Activated CD8-positive, alpha-beta T cell treated with anti-CD3 and anti-CD28 coated beads for 36 hours (primary cell): ENCODE results near the gene CYP4F2. TPM values are rescaled to one million over a fixed set of nuclear protein-coding genes. Genes with fewer than 3 reads are reported as not detected.
"Not testable (repeated sequence)": the region's sequence is repeated elsewhere in the genome, so short reads cannot be mapped to it uniquely, and the experiment has no call there.

Experiments
- ATAC-seq: fragments of 200-7000 bp; cut with Tn5 transposase; one replicate; pipeline ENCODE4 v1.10.0; 2021; ENCODE audit warnings: mild to moderate bottlenecking, moderate library complexity
- CTCF ChIA-PET: fragments of 350-600 bp; sonication (Branson Sonifier 250); formaldehyde crosslinking; loops from one replicate; lab custom pipeline; 2021; ENCODE audit warnings: antibody characterized with exemption; lab: Charles Lee
- POLR2A ChIA-PET: fragments of 350-600 bp; sonication (Branson Sonifier 250); formaldehyde crosslinking; loops from one replicate; lab custom pipeline; 2021; ENCODE audit warnings: antibody characterized with exemption; lab: Charles Lee
- DNase-seq: peaks from one replicate; pipeline ENCODE4 v3.0.0-alpha.2; 2020
- H3K27ac Mint-ChIP-seq: one replicate; pipeline ENCODE4 v1.8.0; 2021; ENCODE audit warnings: mild to moderate bottlenecking, mixed read lengths
- H3K27me3 Mint-ChIP-seq: one replicate; pipeline ENCODE4 v1.8.0; 2021; ENCODE audit warnings: mixed read lengths
- H3K36me3 Mint-ChIP-seq: one replicate; pipeline ENCODE4 v1.8.0; 2021; ENCODE audit warnings: low read depth, mixed read lengths
- H3K4me1 Mint-ChIP-seq: one replicate; pipeline ENCODE4 v1.8.0; 2021; ENCODE audit warnings: low read depth, mixed read lengths
- H3K4me3 Mint-ChIP-seq: one replicate; pipeline ENCODE4 v1.8.0; 2021; ENCODE audit warnings: mild to moderate bottlenecking, moderate library complexity, mixed read lengths
- H3K9me3 Mint-ChIP-seq: one replicate; pipeline ENCODE4 v1.8.0; 2021; ENCODE audit warnings: mixed read lengths
- intact Hi-C: fragments of 100-400 bp; cut with micrococcal nuclease; formaldehyde crosslinking; loops from one replicate; pipeline ENCODE4 v1.10.0; 2022
- total RNA-seq, 2 experiments: library from RNA; stranded (reverse); gene quantifications; one replicate each; pipeline ENCODE4 v1.2.3, GENCODE V29; 2021
- TF ChIP-seq, protein P1 (sequence below): fragments of 200-600 bp; IDR thresholded peaks from one replicate; pipeline ENCODE4 v1.8.0; 2022; ENCODE audit warnings: antibody characterized with exemption, mild to moderate bottlenecking

The CYP4F2 gene
- total RNA-seq, 2 experiments from 2014 or later: 0.18 TPM; not detected in 1

- TF ChIP-seq, protein P1, sequence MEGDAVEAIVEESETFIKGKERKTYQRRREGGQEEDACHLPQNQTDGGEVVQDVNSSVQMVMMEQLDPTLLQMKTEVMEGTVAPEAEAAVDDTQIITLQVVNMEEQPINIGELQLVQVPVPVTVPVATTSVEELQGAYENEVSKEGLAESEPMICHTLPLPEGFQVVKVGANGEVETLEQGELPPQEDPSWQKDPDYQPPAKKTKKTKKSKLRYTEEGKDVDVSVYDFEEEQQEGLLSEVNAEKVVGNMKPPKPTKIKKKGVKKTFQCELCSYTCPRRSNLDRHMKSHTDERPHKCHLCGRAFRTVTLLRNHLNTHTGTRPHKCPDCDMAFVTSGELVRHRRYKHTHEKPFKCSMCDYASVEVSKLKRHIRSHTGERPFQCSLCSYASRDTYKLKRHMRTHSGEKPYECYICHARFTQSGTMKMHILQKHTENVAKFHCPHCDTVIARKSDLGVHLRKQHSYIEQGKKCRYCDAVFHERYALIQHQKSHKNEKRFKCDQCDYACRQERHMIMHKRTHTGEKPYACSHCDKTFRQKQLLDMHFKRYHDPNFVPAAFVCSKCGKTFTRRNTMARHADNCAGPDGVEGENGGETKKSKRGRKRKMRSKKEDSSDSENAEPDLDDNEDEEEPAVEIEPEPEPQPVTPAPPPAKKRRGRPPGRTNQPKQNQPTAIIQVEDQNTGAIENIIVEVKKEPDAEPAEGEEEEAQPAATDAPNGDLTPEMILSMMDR: no peak
- ATAC-seq (no peak), DNase-seq (no peak)
- POLR2A ChIA-PET: no interaction called here
- H3K4me1 Mint-ChIP-seq: no peaks in the 10 kb centered on the region
- H3K36me3 Mint-ChIP-seq: no peaks in the 10 kb centered on the region
- H3K4me3 Mint-ChIP-seq: no peak overlapping the region
- H3K9me3 Mint-ChIP-seq: peaks cover 7% of the 10 kb centered on the region
- CTCF ChIA-PET: no interaction called here
- H3K27ac Mint-ChIP-seq: no peak overlapping the region
- intact Hi-C loops: no loop called here
- H3K27me3 Mint-ChIP-seq: peaks cover 43% of the 10 kb centered on the region
These were observed 16.0 kb upstream of the CYP4F2 start for GRCh38 chr19:15913830-15914229.

DNA sequence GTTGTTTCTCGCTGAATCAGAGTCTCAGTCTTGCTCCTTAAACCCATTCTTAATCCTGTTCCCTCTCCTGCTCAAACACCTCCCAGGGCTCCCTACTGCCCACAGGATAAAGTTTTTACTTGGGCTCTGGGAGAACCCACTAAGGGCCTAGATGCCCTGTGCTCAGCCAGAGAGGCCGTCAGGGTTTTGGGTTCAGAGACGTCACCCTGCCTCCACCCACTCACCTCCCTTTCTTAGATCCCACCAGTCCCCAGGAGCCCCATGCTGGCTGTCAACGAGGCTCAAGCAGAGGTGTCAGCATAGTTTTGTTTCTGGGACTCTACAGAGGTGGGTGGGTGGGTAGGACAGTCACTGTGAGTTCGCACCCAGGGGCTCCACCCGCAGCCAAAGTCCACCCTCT lies 15.5 kb upstream of the CYP4F2 start:
- DNase-seq (no peak), ATAC-seq (no peak)
- Mint-ChIP-seq H3K36me3 (no peaks in the 10 kb centered on the region), H3K27me3 (peaks cover 39% of the 10 kb centered on the region), H3K4me3 (no peak overlapping the region), H3K27ac (no peak overlapping the region), H3K9me3 (peaks cover 7% of the 10 kb centered on the region), H3K4me1 (no peaks in the 10 kb centered on the region)
- ChIA-PET POLR2A (no interaction called here), CTCF (no interaction called here)
- TF ChIP-seq, protein P1: no peak
- intact Hi-C loops: no loop called here

DNA sequence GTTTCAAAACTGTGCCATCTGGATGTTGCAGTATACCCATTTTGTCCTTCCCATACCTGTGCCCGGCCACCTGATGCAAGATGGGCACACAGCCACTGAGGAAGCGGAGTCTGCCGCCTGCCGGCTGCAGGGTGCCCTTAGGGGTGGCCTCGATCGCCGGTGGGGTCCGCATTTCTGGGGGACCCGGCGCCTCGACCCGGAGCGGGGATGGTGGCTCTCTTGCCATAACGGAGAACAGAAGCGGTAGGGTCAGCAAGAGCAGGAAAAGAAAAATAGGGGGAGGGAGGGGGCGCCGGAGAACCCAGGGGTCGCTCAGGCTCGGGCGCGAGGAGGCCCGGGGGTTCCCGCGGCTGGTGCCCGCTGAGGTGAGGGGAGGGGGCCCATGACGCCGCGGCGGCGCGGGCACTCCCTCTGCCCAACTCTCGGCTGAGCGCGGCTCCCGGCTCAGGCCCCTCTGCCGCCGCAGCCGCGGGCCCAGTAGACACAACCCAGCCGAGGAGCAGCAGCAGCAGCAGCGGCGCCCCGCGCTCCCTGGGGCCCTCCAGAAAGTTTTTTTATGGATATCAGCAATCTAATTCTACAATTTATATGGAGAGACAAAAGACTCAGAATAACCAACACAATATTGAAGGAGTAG lies 13.8 kb upstream of the CYP4F2 start:
- H3K27me3 Mint-ChIP-seq: peaks cover 33% of the 10 kb centered on the region
- peak overlapping the region; percentile 19 for H3K4me3 Mint-ChIP-seq
- ATAC-seq (no peak), DNase-seq (no peak)
- intact Hi-C loops: no loop called here
- H3K9me3 Mint-ChIP-seq: peaks cover 7% of the 10 kb centered on the region
- H3K27ac Mint-ChIP-seq: no peak overlapping the region
- H3K36me3 Mint-ChIP-seq: no peaks in the 10 kb centered on the region
- ChIA-PET CTCF (interaction anchor here (0.9 kb wide), 1 partner anchor 53 kb away, joined by 3 read pairs; no protein-coding TSS in a partner anchor), POLR2A (no interaction called here)
- TF ChIP-seq, protein P1: no peak
- no peaks in the 10 kb centered on the region for H3K4me1 Mint-ChIP-seq

GRCh38 chr19:15905026-15905425 lies 7.2 kb upstream of the CYP4F2 start:
- no peaks in the 10 kb centered on the region for H3K9me3 Mint-ChIP-seq
- TF ChIP-seq, protein P1: no peak
- no peak overlapping the region for H3K4me3 Mint-ChIP-seq
- ATAC-seq (no peak), DNase-seq (no peak)
- ChIA-PET POLR2A (no interaction called here), CTCF (no interaction called here)
- H3K36me3 Mint-ChIP-seq: no peaks in the 10 kb centered on the region
- intact Hi-C loops: no loop called here
- H3K4me1 Mint-ChIP-seq: peaks cover 12% of the 10 kb centered on the region
- peaks cover 23% of the 10 kb centered on the region for H3K27me3 Mint-ChIP-seq
- H3K27ac Mint-ChIP-seq: no peak overlapping the region

GRCh38 chr19:15902898-15903297 lies 5.0 kb upstream of the CYP4F2 start:
- H3K27me3 Mint-ChIP-seq: peaks cover 20% of the 10 kb centered on the region
- not testable (repeated sequence) for H3K36me3 Mint-ChIP-seq

More at GRCh38 chr19:15902898-15903297, 5.0 kb upstream of the CYP4F2 start:
- POLR2A ChIA-PET, ATAC-seq, H3K4me3 Mint-ChIP-seq, H3K9me3 Mint-ChIP-seq, CTCF ChIA-PET, intact Hi-C loops, H3K27ac Mint-ChIP-seq, DNase-seq: not testable (repeated sequence)
- peaks cover 13% of the 10 kb centered on the region for H3K4me1 Mint-ChIP-seq
